ENCODE results near the gene SPATA13.

SPATA13 gene

GRCh38 chr13:24183741-24184182 lies 23.2 kb downstream of the SPATA13 start:
- H3K27me3 Mint-ChIP-seq, result peaks cover 1% of the 10 kb centered on the region
- peaks cover 3% of the 10 kb centered on the region for H3K4me1 Mint-ChIP-seq
- no peak overlapping the region for H3K27ac Mint-ChIP-seq
- H3K36me3 Mint-ChIP-seq, result peaks cover 2% of the 10 kb centered on the region
- ATAC-seq (ENCODE audit: low read depth) (no peak), DNase-seq (ENCODE audit: low spot score in 2 of 2) (no peak)
- peaks cover 2% of the 10 kb centered on the region for H3K9me3 Mint-ChIP-seq
- no peak overlapping the region for H3K4me3 Mint-ChIP-seq

DNA sequence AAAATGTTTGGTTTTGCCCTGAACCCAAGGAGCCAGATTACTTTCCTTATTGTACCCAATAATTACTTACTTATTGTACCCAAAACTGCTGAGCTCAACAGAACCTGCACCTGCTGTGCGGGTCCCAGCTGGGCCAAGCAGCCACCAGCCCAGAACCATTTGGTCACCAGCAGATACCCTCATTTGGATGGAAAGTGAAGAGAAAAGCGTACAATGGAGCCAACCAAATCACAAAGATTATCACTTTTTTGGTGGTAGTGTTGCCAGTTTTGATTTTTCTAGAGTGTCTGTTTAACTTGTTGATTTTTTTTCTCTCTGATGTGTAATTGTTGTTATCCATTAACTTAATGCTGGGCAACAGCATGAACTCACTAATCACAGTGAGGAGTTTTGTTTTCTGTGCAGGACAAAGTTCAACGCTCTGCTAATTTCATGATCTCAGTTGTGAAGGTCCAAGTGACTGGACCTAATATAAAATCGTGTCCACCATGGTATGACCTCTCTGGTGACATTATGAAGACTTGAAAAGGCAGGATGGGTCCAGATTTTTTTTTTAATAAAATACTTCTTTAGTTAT lies 23.8 kb downstream of the SPATA13 start:
- Mint-ChIP-seq H3K27me3 (no peaks in the 10 kb centered on the region), H3K4me1 (peaks cover 3% of the 10 kb centered on the region), H3K4me3 (no peak overlapping the region), H3K27ac (no peak overlapping the region), H3K36me3 (peaks cover 2% of the 10 kb centered on the region), H3K9me3 (peaks cover 2% of the 10 kb centered on the region)
- DNase-seq (ENCODE audit: low spot score in 2 of 2), result no peak
- ATAC-seq (ENCODE audit: low read depth), result no peak

DNA sequence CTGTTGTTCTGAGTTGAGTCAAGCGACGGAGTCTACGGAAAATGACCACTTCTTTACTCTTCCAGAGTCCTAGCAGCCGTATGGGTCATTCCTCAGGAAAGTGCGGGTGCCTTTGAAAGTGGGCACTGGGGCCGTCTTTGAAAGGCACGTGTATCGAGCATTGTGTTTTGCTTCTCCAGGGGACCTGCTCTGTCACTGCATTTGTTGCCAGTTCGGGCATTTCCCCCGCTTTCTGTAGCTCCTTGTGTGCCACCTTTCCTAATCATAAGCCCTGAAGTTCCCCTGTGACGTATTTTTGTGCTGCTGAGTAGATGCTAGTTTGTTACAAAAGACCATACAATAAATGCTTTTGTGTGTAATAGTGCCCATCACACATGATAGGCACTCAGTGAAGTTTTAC lies 24.4 kb downstream of the SPATA13 start:
- Mint-ChIP-seq H3K27me3 (no peaks in the 10 kb centered on the region), H3K4me1 (peaks cover 3% of the 10 kb centered on the region), H3K27ac (no peak overlapping the region), H3K9me3 (peaks cover 2% of the 10 kb centered on the region), H3K36me3 (peaks cover 2% of the 10 kb centered on the region), H3K4me3 (no peak overlapping the region)
- ATAC-seq (ENCODE audit: low read depth), result no peak
- DNase-seq (ENCODE audit: low spot score in 2 of 2), result no peak

DNA sequence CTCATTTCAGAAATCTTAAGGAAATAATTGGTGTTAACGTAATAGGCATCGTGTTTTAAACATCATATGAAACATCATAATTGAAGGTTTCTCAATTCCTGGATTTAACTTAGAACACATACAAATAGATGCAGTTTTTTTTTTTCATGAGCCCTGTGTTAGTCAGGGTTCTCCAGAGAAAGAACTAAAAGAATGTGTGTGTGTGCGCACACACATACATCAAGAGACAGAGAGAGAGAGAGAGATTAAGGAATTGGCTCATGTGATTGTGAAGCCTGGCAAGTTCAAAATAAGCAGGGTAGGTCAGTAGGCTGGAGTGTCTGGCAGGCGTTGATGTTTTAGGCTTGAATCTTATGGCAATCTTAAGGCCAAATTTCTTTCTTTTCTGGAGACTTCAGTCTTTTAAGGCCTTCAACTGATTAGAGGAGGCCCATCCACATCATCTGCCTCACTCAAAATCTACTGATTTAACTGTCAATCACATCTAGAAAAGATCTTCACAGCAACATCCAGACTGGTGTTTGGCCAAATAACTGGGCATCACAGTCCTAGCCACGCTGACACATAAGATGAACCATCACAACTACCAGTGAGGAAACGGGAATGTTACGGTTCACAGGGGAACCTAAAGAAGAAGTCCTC lies 25.2 kb downstream of the SPATA13 start:
- Mint-ChIP-seq H3K36me3 (peaks cover 2% of the 10 kb centered on the region), H3K9me3 (peaks cover 2% of the 10 kb centered on the region), H3K4me1 (peaks cover 3% of the 10 kb centered on the region), H3K27me3 (no peaks in the 10 kb centered on the region), H3K27ac (no peak overlapping the region), H3K4me3 (no peak overlapping the region)
- ATAC-seq (ENCODE audit: low read depth), result no peak
- no peak for DNase-seq (ENCODE audit: low spot score in 2 of 2)

DNA sequence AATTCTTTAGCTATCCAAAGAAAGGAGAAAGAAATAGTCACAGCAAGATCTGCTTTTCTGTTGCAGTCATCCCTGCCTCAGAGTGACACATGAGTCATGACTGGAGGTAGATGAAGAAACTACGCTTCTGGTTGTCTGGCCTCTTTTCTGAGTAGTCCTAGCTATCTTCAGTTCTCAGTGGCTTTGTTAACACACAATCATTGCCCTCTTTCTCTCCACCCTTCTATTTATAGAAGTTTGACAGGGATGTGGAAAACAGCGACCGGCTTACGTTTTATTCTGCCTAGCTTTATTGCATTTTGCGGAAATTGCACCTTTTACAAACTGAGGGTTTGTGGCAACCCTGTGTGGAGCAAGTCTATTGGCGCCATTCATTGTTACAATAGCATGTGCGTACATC lies 26.7 kb downstream of the SPATA13 start:
- peaks cover 1% of the 10 kb centered on the region for H3K36me3 Mint-ChIP-seq
- H3K27ac Mint-ChIP-seq, result no peak overlapping the region
- H3K27me3 Mint-ChIP-seq, result no peaks in the 10 kb centered on the region
- ATAC-seq (ENCODE audit: low read depth) (no peak), DNase-seq (ENCODE audit: low spot score in 2 of 2) (no peak)
- H3K4me3 Mint-ChIP-seq, result no peak overlapping the region
- H3K4me1 Mint-ChIP-seq, result peaks cover 2% of the 10 kb centered on the region
- peaks cover 1% of the 10 kb centered on the region for H3K9me3 Mint-ChIP-seq

- DNase-seq (ENCODE audit: low spot score in 2 of 2) (no peak), ATAC-seq (ENCODE audit: low read depth) (no peak)
- no peaks in the 10 kb centered on the region for H3K36me3 Mint-ChIP-seq
- no peak overlapping the region for H3K27ac Mint-ChIP-seq
- peaks cover 2% of the 10 kb centered on the region for H3K4me1 Mint-ChIP-seq
- no peaks in the 10 kb centered on the region for H3K9me3 Mint-ChIP-seq
- no peak overlapping the region for H3K4me3 Mint-ChIP-seq
- H3K27me3 Mint-ChIP-seq, result peaks cover 7% of the 10 kb centered on the region
These were observed 31.7 kb downstream of the SPATA13 start for GRCh38 chr13:24192057-24192810.

GRCh38 chr13:24192811-24193162 lies 32.3 kb downstream of the SPATA13 start:
- Mint-ChIP-seq H3K9me3 (no peaks in the 10 kb centered on the region), H3K27me3 (peaks cover 7% of the 10 kb centered on the region), H3K36me3 (no peaks in the 10 kb centered on the region), H3K4me3 (no peak overlapping the region), H3K27ac (no peak overlapping the region), H3K4me1 (peaks cover 2% of the 10 kb centered on the region)
- DNase-seq (ENCODE audit: low spot score in 2 of 2), result no peak
- ATAC-seq (ENCODE audit: low read depth), result no peak

- Mint-ChIP-seq H3K9me3 (no peaks in the 10 kb centered on the region), H3K4me3 (no peak overlapping the region), H3K4me1 (peaks cover 2% of the 10 kb centered on the region), H3K36me3 (no peaks in the 10 kb centered on the region), H3K27ac (no peak overlapping the region), H3K27me3 (peaks cover 9% of the 10 kb centered on the region)
- no peak for ATAC-seq (ENCODE audit: low read depth)
- DNase-seq (ENCODE audit: low spot score in 2 of 2), result no peak
These were observed 33.9 kb downstream of the SPATA13 start for GRCh38 chr13:24194447-24194846.

- Mint-ChIP-seq H3K27me3 (peaks cover 9% of the 10 kb centered on the region), H3K36me3 (no peaks in the 10 kb centered on the region), H3K4me3 (no peak overlapping the region), H3K9me3 (no peaks in the 10 kb centered on the region), H3K4me1 (peaks cover 2% of the 10 kb centered on the region), H3K27ac (no peak overlapping the region)
- DNase-seq (ENCODE audit: low spot score in 2 of 2), result no peak
- no peak for ATAC-seq (ENCODE audit: low read depth)
These were observed 35.1 kb downstream of the SPATA13 start for GRCh38 chr13:24195626-24196025.

DNA sequence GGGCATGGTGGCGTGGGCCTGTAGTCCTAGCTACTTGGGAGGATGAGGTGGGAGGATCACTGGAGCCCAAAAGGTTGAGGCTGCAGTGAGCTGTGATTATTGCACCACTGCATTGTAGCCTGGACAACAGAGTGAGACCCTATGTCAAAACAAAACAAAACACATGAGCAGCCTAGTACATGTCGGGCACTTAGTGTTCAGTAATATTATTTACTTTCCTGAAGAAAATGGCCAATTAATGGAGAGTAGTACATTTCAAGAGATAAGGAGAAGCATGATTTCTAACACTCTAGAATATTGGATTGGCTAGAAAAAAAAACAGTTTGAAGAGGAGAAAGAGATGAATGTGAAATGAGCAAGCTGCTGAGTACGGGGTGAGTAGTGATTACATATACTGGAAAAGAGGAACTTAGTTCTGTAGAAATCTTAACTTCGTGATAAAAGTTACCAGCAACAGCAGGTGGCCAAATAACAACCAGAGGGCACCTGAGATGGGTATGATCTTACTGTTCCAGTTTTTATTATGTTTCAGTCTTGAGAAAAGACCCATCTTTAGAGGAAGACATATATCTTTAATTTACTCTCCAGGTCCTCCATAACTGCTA lies 36.2 kb downstream of the SPATA13 start:
- peaks cover 10% of the 10 kb centered on the region for H3K27me3 Mint-ChIP-seq
- no peaks in the 10 kb centered on the region for H3K9me3 Mint-ChIP-seq
- ATAC-seq (ENCODE audit: low read depth) (peak; percentile 41), DNase-seq (ENCODE audit: low spot score in 2 of 2) (no peak)
- no peaks in the 10 kb centered on the region for H3K36me3 Mint-ChIP-seq
- H3K4me1 Mint-ChIP-seq, result peaks cover 2% of the 10 kb centered on the region
- no peak overlapping the region for H3K4me3 Mint-ChIP-seq
- H3K27ac Mint-ChIP-seq, result no peak overlapping the region

DNA sequence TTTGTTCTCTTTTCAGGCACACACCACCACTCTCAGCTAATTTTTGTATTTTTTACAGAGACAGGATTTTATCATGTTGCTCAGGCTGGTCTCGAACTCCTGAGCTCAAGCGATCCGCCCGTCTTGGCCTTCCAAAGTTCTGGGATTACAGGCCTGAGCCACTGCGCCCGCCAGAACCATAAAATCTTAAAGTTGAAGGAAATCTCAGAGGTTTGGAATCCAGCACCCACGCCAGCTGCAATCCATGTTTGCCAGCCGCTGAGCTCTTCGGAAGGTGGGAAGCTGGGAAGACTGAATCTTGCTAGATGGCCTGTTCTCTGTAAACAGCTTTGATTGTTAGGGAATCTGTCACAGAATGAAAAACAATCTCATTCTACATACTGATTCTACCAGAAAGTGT lies 38.5 kb downstream of the SPATA13 start:
- H3K4me1 Mint-ChIP-seq, result peaks cover 8% of the 10 kb centered on the region

DNA sequence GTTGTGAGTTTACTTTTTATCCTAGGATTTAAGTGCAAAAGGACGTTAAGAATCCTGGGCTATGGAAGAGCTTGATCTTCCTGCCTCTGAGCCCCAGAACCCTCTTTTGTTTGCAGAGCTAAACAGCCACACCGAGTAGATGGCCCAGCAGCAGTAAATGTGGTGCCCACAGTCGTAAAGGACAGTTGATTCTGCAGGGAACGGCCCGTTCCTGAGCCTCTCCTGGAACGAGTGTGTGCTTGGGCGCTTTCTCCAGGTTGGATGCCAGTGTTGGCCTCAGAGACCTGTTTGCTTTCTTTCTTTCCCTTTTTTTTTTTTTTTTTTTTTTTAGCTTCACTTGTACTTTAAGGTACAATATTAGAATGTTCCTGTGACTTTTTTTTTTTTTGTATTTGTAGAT lies 41.7 kb downstream of the SPATA13 start:
- DNase-seq (ENCODE audit: low spot score in 2 of 2), result no peak
- peaks cover 11% of the 10 kb centered on the region for H3K4me1 Mint-ChIP-seq

More for the DNA sequence above, 38.5 kb downstream of the SPATA13 start:
- H3K27ac Mint-ChIP-seq, result no peak overlapping the region
- DNase-seq (ENCODE audit: low spot score in 2 of 2), result no peak
- no peak overlapping the region for H3K4me3 Mint-ChIP-seq
- no peak for ATAC-seq (ENCODE audit: low read depth)
- no peaks in the 10 kb centered on the region for H3K9me3 Mint-ChIP-seq
- no peaks in the 10 kb centered on the region for H3K36me3 Mint-ChIP-seq
- H3K27me3 Mint-ChIP-seq, result peaks cover 8% of the 10 kb centered on the region

GRCh38 chr13:24203273-24203672 lies 42.8 kb downstream of the SPATA13 start:
- Mint-ChIP-seq H3K27ac (no peak overlapping the region), H3K4me1 (peaks cover 11% of the 10 kb centered on the region), H3K36me3 (no peaks in the 10 kb centered on the region), H3K4me3 (no peak overlapping the region), H3K27me3 (peaks cover 14% of the 10 kb centered on the region), H3K9me3 (no peaks in the 10 kb centered on the region)
- DNase-seq (ENCODE audit: low spot score in 2 of 2) (no peak), ATAC-seq (ENCODE audit: low read depth) (no peak)

More for the DNA sequence above, 41.7 kb downstream of the SPATA13 start:
- no peak overlapping the region for H3K4me3 Mint-ChIP-seq
- no peaks in the 10 kb centered on the region for H3K9me3 Mint-ChIP-seq
- peaks cover 14% of the 10 kb centered on the region for H3K27me3 Mint-ChIP-seq
- H3K36me3 Mint-ChIP-seq, result no peaks in the 10 kb centered on the region
- no peak overlapping the region for H3K27ac Mint-ChIP-seq
- ATAC-seq (ENCODE audit: low read depth), result no peak

DNA sequence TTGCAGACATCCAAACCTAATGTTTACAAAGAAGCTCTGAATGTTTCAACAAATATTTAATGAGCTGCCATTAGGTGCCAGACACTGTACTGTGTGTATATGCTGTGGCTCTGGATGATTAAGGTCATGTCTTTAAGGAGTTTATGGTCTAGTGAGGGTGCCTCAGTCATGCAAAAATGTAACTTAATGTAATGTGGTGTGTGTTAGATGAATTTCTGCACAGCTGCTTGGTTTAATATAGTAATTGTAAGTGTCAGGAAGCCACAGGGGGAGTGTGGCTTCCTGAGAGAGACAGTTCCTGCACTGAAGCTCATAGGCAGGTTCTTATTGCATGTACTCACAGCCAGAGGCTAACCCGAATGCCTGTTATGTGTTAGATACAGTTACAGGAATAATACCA lies 43.3 kb downstream of the SPATA13 start:
- H3K4me1 Mint-ChIP-seq, result peaks cover 11% of the 10 kb centered on the region

More for the DNA sequence above, 43.3 kb downstream of the SPATA13 start:
- ATAC-seq (ENCODE audit: low read depth), result peak; percentile 54
- H3K27me3 Mint-ChIP-seq, result peaks cover 14% of the 10 kb centered on the region
- no peaks in the 10 kb centered on the region for H3K9me3 Mint-ChIP-seq
- H3K4me3 Mint-ChIP-seq, result peak overlapping the region; percentile 3
- no peaks in the 10 kb centered on the region for H3K36me3 Mint-ChIP-seq
- no peak for DNase-seq (ENCODE audit: low spot score in 2 of 2)
- no peak overlapping the region for H3K27ac Mint-ChIP-seq
